Right lung (tissue), 10 donors: ENCODE data around the gene OR5K2. TPM values are rescaled to one million over a fixed set of nuclear protein-coding genes. Genes with fewer than 3 reads are reported as not detected.

ENCODE experiments used
- DNase-seq, 2 donors: peaks; one replicate each; pipeline ENCODE4 v3.0.0-alpha.2; 2013
- long read RNA-seq, 8 donors: transcript quantifications; one replicate each; lab custom pipeline, GENCODE V29; 2026
- polyA plus RNA-seq, 5 donors: library from polyadenylated mRNA; unstranded; fragments of 120-200 nt; gene quantifications; one replicate each; pipeline versions ENCODE4 v1.2.1 to v1.2.3, GENCODE V29; 2013; ENCODE audit warnings: inconsistent platforms in 1 of 5, low replicate concordance in 1 of 5; ENCODE audit not compliant: insufficient read length in 5 of 5, insufficient read depth in 1 of 5

Gene OR5K2
- 1 to 10 TPM in 1 of 5 donors, under 1 TPM in 3, not detected in 1; 0.18 to 1.0 (median 0.68) TPM for polyA plus RNA-seq
- long read RNA-seq, donor 1, partial matches to known transcripts = 0 of 1 reads
- long read RNA-seq, donor 1, other reads (novel, unspliced or antisense) = 0 of 1 reads
- long read RNA-seq, donor 2 = 0 reads
- long read RNA-seq, donor 3 = 0 reads
- long read RNA-seq, donor 4 = 0 reads
- long read RNA-seq, donor 5 = 0 reads
- long read RNA-seq, donor 6 = 0 reads
- long read RNA-seq, donor 7 = 0 reads
- long read RNA-seq, donor 8 = 0 reads

GRCh38 chr3:98497381-98497780, at the start of gene OR5K2:
OR5K2 (plus strand) TSS chr3:98497681; CDS start chr3:98497681, 0 bp downstream.
- DNase-seq = no peak

GRCh38 chr3:98449606-98450193, 47.8 kb upstream of the OR5K2 start:
- DNase-seq = no peak

- no peak for DNase-seq
Measured at GRCh38 chr3:98450372-98450771, 47.1 kb upstream of the OR5K2 start.

GRCh38 chr3:98453827-98454226, 43.7 kb upstream of the OR5K2 start:
- DNase-seq = no peak

- DNase-seq = no peak
Measured at GRCh38 chr3:98454929-98455328, 42.6 kb upstream of the OR5K2 start.

GRCh38 chr3:98457543-98457942, 39.9 kb upstream of the OR5K2 start:
- no peak for DNase-seq

GRCh38 chr3:98460220-98460619, 37.3 kb upstream of the OR5K2 start:
- no peak for DNase-seq

- no peak for DNase-seq
Measured at GRCh38 chr3:98462901-98463300, 34.6 kb upstream of the OR5K2 start, which contains the start of gene OR5K1. OR5K1 (plus strand) TSS chr3:98463201; CDS start chr3:98469577, 6,376 bp downstream.

- no peak for DNase-seq
Measured at GRCh38 chr3:98482717-98483482, 14.6 kb upstream of the OR5K2 start.

- DNase-seq = no peak
Measured at GRCh38 chr3:98483626-98484025, 13.9 kb upstream of the OR5K2 start.

- DNase-seq = no peak
Measured at GRCh38 chr3:98500019-98500418, 2.5 kb downstream of the OR5K2 start.

- DNase-seq = no peak
Measured at GRCh38 chr3:98501270-98501669, 3.8 kb downstream of the OR5K2 start.

GRCh38 chr3:98501863-98502576, 4.5 kb downstream of the OR5K2 start:
- DNase-seq = no peak

- DNase-seq = no peak
Measured at GRCh38 chr3:98504539-98504938, 7.1 kb downstream of the OR5K2 start.

GRCh38 chr3:98508582-98508981, 11.1 kb downstream of the OR5K2 start:
- no peak for DNase-seq

- no peak for DNase-seq
Measured at GRCh38 chr3:98512576-98512975, 15.1 kb downstream of the OR5K2 start.

- no peak for DNase-seq
Measured at GRCh38 chr3:98513091-98513511, 15.6 kb downstream of the OR5K2 start.

GRCh38 chr3:98513736-98514135, 16.3 kb downstream of the OR5K2 start:
- no peak for DNase-seq

GRCh38 chr3:98514948-98515347, 17.5 kb downstream of the OR5K2 start:
- no peak for DNase-seq

GRCh38 chr3:98518816-98519215, 21.3 kb downstream of the OR5K2 start:
- DNase-seq = no peak

- no peak for DNase-seq
Measured at GRCh38 chr3:98519351-98519750, 21.9 kb downstream of the OR5K2 start.
